NB4 (cell line): Measurements from ENCODE around the gene USH1C.

Source experiments
- POLR2A ChIP-seq: IDR thresholded peaks from 2 replicates; pipeline ENCODE4 v1.6.1; 2011; ENCODE audit warnings: mild to moderate bottlenecking; ENCODE audit not compliant: insufficient read length; ENCODE audit errors: extremely low read depth
- TF ChIP-seq, protein P1 (sequence below): IDR thresholded peaks from one replicate; pipeline ENCODE4 v1.5.1; 2012; ENCODE audit warnings: low read depth, low read length

DNA sequence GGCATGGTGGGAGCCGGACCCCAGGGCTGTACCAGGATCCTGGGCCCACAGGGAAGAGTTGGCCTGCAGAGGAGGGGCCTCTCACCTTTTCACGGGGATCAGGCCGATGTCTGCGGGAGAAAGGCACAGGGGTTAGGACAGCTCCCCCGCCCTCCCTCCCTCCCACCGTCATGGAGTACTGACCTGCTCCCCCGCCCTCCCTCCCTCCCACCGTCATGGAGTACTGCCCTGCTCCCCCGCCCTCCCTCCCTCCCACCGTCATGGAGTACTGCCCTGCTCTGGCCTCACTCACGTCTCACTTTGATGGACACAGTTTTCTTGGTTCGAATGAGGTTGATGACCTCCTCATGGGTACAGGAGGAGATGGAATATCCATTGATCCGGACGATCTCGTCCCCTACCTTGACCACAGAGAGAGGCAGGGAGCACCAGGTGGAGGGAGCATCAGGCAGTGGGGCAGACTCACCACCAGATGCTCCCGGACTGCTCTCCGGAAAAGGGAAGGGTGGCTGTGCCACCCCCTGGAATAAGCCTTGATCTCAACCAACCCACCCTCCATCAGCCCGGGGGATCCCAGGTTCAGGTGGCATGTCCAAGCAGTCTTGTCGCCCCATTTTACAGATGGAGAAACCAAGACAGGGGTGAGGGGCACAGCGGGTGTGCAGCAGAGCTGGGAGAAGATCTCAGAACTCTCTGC lies 17.1 kb downstream of the USH1C start:
- TF ChIP-seq, protein P1, sequence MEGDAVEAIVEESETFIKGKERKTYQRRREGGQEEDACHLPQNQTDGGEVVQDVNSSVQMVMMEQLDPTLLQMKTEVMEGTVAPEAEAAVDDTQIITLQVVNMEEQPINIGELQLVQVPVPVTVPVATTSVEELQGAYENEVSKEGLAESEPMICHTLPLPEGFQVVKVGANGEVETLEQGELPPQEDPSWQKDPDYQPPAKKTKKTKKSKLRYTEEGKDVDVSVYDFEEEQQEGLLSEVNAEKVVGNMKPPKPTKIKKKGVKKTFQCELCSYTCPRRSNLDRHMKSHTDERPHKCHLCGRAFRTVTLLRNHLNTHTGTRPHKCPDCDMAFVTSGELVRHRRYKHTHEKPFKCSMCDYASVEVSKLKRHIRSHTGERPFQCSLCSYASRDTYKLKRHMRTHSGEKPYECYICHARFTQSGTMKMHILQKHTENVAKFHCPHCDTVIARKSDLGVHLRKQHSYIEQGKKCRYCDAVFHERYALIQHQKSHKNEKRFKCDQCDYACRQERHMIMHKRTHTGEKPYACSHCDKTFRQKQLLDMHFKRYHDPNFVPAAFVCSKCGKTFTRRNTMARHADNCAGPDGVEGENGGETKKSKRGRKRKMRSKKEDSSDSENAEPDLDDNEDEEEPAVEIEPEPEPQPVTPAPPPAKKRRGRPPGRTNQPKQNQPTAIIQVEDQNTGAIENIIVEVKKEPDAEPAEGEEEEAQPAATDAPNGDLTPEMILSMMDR, result no peak
- TF ChIP-seq POLR2A, result no peak
